ENCODE data around the gene PRSS23.

PRSS23 gene

DNA sequence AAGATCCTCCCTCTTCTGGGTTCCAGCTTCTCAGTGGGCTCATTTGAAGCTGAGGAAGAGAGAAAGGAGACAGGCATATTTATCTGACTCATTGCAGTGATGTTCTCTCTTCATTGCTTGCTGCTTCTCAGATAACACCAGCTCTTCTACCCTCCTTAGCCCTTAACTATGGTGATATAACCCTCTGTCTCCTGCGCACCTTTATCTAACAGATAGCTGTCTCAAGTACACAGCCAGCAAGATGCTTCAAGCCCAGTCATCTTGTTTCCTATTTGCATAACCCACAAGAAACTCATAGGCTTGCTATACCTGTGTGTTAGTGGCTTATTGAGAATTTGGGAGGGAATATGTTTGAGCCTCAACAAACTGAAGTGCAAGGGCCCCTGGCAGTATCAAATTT is 12.6 kb downstream of the PRSS23 start:
- TF ChIP-seq TAF1 (IDR thresholded peaks at IDR 0.05; ENCODE audit: low read depth) (no peak), RAD21 (IDR thresholded peaks at IDR 0.05; ENCODE audit: low read depth) (no peak), EP300 (IDR thresholded peaks at IDR 0.05; ENCODE audit: borderline replicate concordance) (no peak), CREB1 (IDR thresholded peaks at IDR 0.05; ENCODE audit: low read depth) (no peak), EGR1 (IDR thresholded peaks at IDR 0.05) (no peak), YY1 (IDR thresholded peaks at IDR 0.05; ENCODE audit: low read depth) (no peak), TCF12 (IDR thresholded peaks at IDR 0.05; ENCODE audit: low read depth) (no peak), NFIC (IDR thresholded peaks at IDR 0.05) (no peak), TEAD4 (IDR thresholded peaks at IDR 0.05) (no peak), ZBTB7A (IDR thresholded peaks at IDR 0.05; ENCODE audit: low read depth) (no peak), CEBPB (IDR thresholded peaks at IDR 0.05) (no peak), FOXM1 (IDR thresholded peaks at IDR 0.05; ENCODE audit: borderline replicate concordance, low read depth) (no peak)
- TF ChIP-seq, protein P1, sequence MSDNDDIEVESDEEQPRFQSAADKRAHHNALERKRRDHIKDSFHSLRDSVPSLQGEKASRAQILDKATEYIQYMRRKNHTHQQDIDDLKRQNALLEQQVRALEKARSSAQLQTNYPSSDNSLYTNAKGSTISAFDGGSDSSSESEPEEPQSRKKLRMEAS (IDR thresholded peaks at IDR 0.05): no peak
- TF ChIP-seq, protein P2, sequence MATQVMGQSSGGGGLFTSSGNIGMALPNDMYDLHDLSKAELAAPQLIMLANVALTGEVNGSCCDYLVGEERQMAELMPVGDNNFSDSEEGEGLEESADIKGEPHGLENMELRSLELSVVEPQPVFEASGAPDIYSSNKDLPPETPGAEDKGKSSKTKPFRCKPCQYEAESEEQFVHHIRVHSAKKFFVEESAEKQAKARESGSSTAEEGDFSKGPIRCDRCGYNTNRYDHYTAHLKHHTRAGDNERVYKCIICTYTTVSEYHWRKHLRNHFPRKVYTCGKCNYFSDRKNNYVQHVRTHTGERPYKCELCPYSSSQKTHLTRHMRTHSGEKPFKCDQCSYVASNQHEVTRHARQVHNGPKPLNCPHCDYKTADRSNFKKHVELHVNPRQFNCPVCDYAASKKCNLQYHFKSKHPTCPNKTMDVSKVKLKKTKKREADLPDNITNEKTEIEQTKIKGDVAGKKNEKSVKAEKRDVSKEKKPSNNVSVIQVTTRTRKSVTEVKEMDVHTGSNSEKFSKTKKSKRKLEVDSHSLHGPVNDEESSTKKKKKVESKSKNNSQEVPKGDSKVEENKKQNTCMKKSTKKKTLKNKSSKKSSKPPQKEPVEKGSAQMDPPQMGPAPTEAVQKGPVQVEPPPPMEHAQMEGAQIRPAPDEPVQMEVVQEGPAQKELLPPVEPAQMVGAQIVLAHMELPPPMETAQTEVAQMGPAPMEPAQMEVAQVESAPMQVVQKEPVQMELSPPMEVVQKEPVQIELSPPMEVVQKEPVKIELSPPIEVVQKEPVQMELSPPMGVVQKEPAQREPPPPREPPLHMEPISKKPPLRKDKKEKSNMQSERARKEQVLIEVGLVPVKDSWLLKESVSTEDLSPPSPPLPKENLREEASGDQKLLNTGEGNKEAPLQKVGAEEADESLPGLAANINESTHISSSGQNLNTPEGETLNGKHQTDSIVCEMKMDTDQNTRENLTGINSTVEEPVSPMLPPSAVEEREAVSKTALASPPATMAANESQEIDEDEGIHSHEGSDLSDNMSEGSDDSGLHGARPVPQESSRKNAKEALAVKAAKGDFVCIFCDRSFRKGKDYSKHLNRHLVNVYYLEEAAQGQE (IDR thresholded peaks at IDR 0.05; ENCODE audit: low read depth): no peak
- TF ChIP-seq, protein P3, sequence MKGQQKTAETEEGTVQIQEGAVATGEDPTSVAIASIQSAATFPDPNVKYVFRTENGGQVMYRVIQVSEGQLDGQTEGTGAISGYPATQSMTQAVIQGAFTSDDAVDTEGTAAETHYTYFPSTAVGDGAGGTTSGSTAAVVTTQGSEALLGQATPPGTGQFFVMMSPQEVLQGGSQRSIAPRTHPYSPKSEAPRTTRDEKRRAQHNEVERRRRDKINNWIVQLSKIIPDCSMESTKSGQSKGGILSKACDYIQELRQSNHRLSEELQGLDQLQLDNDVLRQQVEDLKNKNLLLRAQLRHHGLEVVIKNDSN (IDR thresholded peaks at IDR 0.05): no peak

DNA sequence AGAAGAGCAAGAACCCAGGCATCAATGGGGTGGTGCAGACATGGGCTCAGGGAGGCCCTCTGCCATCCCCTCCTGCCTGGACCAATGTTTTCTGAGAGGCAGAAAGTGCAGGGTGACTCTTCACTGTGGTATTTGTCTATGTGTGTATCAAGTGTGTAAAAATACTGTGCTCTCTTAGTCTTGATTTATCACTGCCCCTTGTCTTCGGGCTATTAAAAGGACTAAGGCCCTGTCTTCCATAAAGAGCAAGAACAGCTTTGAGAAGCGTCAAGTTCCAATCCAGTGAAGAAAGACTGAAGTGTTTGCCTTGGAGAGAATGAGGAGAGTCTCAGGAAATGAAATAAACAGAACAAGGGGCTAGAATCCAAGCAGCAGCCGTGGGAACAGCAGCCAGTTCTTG is 14.4 kb downstream of the PRSS23 start:
- TF ChIP-seq ZBTB7A (IDR thresholded peaks at IDR 0.05; ENCODE audit: low read depth): no peak
- no peak for TF ChIP-seq TAF1 (IDR thresholded peaks at IDR 0.05; ENCODE audit: low read depth)
- TF ChIP-seq EP300 (IDR thresholded peaks at IDR 0.05; ENCODE audit: borderline replicate concordance): no peak
- no peak for TF ChIP-seq CEBPB (IDR thresholded peaks at IDR 0.05)
- TF ChIP-seq RAD21 (IDR thresholded peaks at IDR 0.05; ENCODE audit: low read depth): no peak
- no peak for TF ChIP-seq TCF12 (IDR thresholded peaks at IDR 0.05; ENCODE audit: low read depth)
- no peak for TF ChIP-seq TEAD4 (IDR thresholded peaks at IDR 0.05)
- TF ChIP-seq, protein P1 (IDR thresholded peaks at IDR 0.05): no peak
- TF ChIP-seq, protein P2 (IDR thresholded peaks at IDR 0.05; ENCODE audit: low read depth): no peak
- TF ChIP-seq EGR1 (IDR thresholded peaks at IDR 0.05): no peak

DNA sequence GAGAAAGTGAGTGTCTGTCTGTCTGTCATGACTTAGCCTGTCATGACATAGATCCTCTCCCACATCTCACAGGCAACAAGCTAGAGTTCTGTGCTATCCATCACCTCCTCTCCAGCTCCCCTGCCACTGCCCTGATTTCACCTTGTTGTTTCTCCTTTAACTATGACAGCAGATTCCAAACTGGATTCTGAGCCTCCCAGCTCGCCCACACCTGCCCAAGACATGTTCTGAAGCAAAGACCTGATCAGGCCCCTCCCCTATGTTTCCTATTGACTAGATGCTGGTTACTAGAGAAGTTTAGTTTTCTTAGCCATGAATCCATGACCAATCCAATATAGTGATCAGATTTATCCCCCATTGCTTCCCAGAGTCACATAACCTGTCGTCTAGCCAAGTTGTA is 15.4 kb downstream of the PRSS23 start:
- no peak for TF ChIP-seq TEAD4 (IDR thresholded peaks at IDR 0.05)
- TF ChIP-seq, protein P3 (IDR thresholded peaks at IDR 0.05): no peak
- TF ChIP-seq TAF1 (IDR thresholded peaks at IDR 0.05; ENCODE audit: low read depth): no peak
- TF ChIP-seq, protein P1 (IDR thresholded peaks at IDR 0.05): no peak
- no peak for TF ChIP-seq EGR1 (IDR thresholded peaks at IDR 0.05)
- no peak for TF ChIP-seq CEBPB (IDR thresholded peaks at IDR 0.05)
- TF ChIP-seq, protein P2 (IDR thresholded peaks at IDR 0.05; ENCODE audit: low read depth): no peak
- TF ChIP-seq RAD21 (IDR thresholded peaks at IDR 0.05; ENCODE audit: low read depth): no peak
- TF ChIP-seq CREB1 (IDR thresholded peaks at IDR 0.05; ENCODE audit: low read depth): no peak
- TF ChIP-seq TCF12 (IDR thresholded peaks at IDR 0.05; ENCODE audit: low read depth): no peak
- TF ChIP-seq FOXM1 (IDR thresholded peaks at IDR 0.05; ENCODE audit: borderline replicate concordance, low read depth): no peak
- no peak for TF ChIP-seq YY1 (IDR thresholded peaks at IDR 0.05; ENCODE audit: low read depth)
- no peak for TF ChIP-seq NFIC (IDR thresholded peaks at IDR 0.05)
- TF ChIP-seq EP300 (IDR thresholded peaks at IDR 0.05; ENCODE audit: borderline replicate concordance): no peak
- TF ChIP-seq ZBTB7A (IDR thresholded peaks at IDR 0.05; ENCODE audit: low read depth): no peak

DNA sequence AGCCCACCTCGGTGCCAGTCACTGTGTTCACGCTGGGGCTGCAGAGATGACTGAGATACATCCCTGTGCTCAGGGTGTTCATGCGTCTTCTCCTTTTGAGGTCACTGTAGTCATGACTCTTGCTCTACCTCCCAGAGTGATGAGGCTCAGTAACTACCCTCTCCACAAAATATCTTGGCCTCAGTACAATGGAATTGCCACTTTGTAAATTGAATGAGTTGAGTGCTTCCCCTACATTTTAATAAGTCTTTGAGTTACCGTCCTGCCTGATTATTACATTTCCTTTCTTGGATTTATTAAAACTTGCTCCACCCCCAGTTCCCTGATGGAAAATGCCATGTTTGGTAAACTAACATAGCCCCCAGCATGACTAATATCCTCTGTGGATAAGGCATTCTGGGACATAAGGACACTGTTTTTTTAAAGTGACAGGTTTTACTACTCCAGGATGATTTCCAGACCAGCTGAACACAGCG is 15.9 kb downstream of the PRSS23 start:
- TF ChIP-seq FOXM1 (IDR thresholded peaks at IDR 0.05; ENCODE audit: borderline replicate concordance, low read depth): peak; percentile 44; the same call in 1 of the 2 replicates
- no peak for TF ChIP-seq EGR1 (IDR thresholded peaks at IDR 0.05)

Data from Ishikawa (cell line).